NCI-H510A treated with DMSO at 0.1 percent for 48 hours (cell line): ENCODE measurements around the gene UBE2Q1.

Source experiments
- DNase-seq: peaks from one replicate; lab custom pipeline; 2025; lab: John Stamatoyannopoulos, UW

UBE2Q1 gene

DNA sequence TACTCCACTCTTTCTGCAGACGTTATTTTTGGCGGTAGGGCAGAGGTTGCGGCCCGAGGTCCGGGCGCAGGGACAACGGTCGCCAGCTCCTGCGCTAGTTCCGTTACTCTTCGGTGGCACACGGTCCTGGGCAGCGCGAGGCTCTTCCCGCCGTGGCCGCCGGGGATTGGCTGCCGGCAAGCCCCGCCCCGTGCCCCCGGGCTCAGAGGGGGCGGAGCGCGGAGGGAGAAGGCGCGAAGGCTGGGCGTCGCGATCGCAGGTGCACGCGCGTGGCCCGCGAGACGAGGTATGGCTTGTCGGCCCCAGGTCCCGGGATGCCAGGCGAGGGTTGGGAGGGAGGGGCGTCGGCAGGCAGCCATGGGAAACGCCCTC, 55.7 kb downstream of the UBE2Q1 start:
- no peak for DNase-seq

DNA sequence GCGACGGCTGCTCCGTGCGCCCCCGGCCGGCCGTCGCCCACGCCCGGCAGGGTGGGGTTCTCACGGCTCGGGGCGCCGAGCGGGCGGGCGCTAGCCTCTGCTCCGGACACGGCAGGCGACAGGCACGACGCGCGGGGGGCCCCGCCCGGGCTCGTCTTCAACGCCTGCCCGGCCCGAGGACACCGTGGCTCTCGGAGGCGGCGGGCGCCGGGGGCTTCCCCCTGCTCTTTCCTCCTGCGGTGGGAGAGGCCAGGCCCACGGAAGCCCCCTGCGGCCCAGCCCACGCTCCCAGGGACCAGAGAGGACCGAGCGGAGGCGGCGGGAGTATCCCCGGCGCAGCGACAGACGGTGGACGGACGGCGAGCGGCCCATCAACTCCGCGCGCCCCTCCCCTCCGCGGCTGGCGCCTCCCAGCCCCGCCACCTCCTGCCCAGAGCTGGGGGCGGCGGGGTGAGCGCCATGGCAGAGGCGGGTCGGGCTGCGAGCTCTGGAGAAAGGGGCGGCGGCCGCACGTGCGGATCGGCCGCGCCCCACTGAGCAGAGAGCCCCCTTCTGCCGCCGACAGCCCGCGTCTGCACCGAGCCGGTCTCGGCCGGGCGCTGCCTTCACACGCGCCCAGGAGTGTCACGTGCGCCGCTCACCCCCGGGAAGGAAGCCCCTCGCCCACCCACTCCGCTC, 56.3 kb downstream of the UBE2Q1 start, which contains the start of the genes SHE and TDRD10:
Gene SHE, minus strand, starts transcription at position 347 of the 678 bp plus-strand sequence. CDS start 386 bp downstream, outside the sequence.
Gene TDRD10, plus strand, starts transcription at position 154 of the 678 bp plus-strand sequence. CDS start 4,685 bp downstream, outside the sequence.
- DNase-seq, result peak; percentile 9

DNA sequence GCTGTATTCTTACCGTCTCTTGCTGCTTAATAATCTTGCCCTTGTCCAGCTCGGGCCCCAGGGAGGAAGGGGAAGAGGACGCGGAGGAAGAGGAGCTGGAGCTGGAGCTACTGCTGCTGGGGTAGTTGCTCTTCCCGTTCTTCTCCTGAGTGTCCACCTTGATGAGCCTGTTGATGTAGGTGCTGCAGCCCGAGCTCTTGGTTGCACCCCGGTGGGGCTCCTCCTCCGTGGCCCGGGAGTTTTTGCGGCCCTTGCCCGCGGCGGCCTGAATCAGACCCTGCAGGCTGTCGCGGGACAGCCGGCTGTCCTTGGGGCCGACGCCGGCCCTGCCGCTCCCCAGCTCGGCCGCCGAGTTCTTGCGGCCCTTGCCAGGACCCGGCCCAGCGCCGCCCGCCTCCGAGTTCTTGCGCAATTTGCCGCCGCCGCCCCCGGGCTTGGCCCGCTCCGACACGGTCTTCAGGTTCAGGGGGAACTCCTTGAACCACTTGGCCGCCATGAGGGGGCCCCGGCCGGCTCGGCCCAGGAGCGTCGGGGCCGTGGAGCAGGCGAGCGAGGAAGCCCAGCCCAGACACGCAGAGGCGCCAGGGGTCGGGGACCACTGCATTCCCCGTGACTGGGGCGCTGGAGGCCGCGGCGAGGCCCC, 56.9 kb downstream of the UBE2Q1 start:
- DNase-seq, result no peak

DNA sequence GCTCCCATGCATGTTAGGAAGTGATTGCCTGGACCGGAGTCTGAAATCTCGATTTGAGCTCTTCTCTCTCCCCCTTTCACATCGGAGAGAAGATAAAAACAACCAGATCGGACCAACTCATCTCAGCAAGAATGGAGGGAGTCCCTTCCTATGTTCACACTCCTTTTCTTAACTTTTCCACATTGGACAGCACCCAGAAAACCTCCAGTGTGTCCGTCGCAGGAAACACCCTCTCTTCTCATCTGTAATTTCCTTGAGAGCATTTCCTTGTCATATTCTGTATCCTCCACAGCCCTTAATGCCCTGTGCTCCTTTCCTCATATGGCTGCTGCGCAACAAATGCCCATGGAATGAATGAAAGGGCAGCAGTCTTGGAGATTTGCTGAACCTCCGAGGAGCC, 57.9 kb downstream of the UBE2Q1 start:
- DNase-seq, result no peak

DNA sequence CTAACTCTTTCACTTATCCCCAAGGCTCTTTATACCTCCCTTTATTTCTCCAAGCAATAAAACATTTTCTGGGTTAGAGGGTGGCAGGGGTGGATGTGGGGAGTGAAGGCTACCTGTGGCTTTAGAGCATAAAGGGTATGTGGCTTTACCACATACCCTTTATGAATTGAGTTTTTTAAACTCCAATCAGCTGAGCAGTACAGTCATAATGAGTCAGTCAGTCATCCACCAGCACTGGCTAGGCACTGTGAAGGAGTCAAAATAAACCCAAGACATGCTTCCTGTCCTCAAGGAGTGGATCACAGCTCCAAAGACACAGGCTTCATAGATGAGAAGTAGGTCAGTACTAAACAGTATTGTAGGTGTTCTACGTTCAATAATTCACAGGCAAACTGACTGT, 59.0 kb downstream of the UBE2Q1 start:
- DNase-seq, result no peak
